Anterior cingulate cortex (tissue), 58 donors: ENCODE measurements around the gene NYNRIN.
A peak's percentile ranks its signal among the peaks of the same experiment; 100 is the strongest.
"Not testable (repeated sequence)": the region's sequence is repeated elsewhere in the genome, so short reads cannot be mapped to it uniquely, and the experiment has no call there.

Experiments used
- DNase-seq, 58 donors: peaks; one replicate each; lab custom pipeline; 2025; lab: John Stamatoyannopoulos, UW

NYNRIN gene

GRCh38 chr14:24398653-24399446 is at the start of gene NYNRIN:
TSS of gene NYNRIN (plus strand) at chr14:24399003. CDS start at chr14:24399247, 244 bp downstream.
- DNase-seq: peak in 16 of 58 donors; percentile 5 to 59 (median 18)

- no peak for DNase-seq
These were observed 49.1 kb upstream of the NYNRIN start for GRCh38 chr14:24349742-24350141.

- DNase-seq: no peak
These were observed 47.3 kb upstream of the NYNRIN start for GRCh38 chr14:24351517-24351916.

GRCh38 chr14:24353559-24354481 is 45.0 kb upstream of the NYNRIN start:
- no peak for DNase-seq

GRCh38 chr14:24354482-24354825 is 44.3 kb upstream of the NYNRIN start:
- not testable (repeated sequence) for DNase-seq

- DNase-seq: no peak
These were observed 43.8 kb upstream of the NYNRIN start for GRCh38 chr14:24355009-24355408.

- no peak for DNase-seq
These were observed 42.6 kb upstream of the NYNRIN start for GRCh38 chr14:24356208-24356607.

GRCh38 chr14:24360281-24360680 is 38.5 kb upstream of the NYNRIN start:
- DNase-seq: no peak

- no peak for DNase-seq
These were observed 37.5 kb upstream of the NYNRIN start for GRCh38 chr14:24361326-24361725.

GRCh38 chr14:24362241-24362960 is 36.4 kb upstream of the NYNRIN start:
- DNase-seq: no peak

GRCh38 chr14:24363401-24363800 is 35.4 kb upstream of the NYNRIN start:
- DNase-seq: no peak

GRCh38 chr14:24364841-24365240 is 34.0 kb upstream of the NYNRIN start:
- DNase-seq: no peak

- DNase-seq: peak in 41 of 58 donors; percentile 5 to 57 (median 24)
These were observed 33.0 kb upstream of the NYNRIN start for GRCh38 chr14:24365600-24366412.

GRCh38 chr14:24366413-24366720 is 32.4 kb upstream of the NYNRIN start:
- DNase-seq: no peak

- peak in 45 of 58 donors; percentile 12 to 65 (median 36) for DNase-seq
These were observed 31.9 kb upstream of the NYNRIN start for GRCh38 chr14:24366721-24367513.

- peak in 35 of 58 donors; percentile 8 to 59 (median 30) for DNase-seq
These were observed 31.1 kb upstream of the NYNRIN start, which contains the start of gene NFATC4 for GRCh38 chr14:24367514-24368211. TSS of gene NFATC4 (plus strand) at chr14:24368184. CDS start at chr14:24368341, 157 bp downstream.

- DNase-seq: peak in 1 of 58 donors; percentile 67
These were observed 30.6 kb upstream of the NYNRIN start for GRCh38 chr14:24368212-24368561.

GRCh38 chr14:24368562-24369252 is 30.1 kb upstream of the NYNRIN start:
- DNase-seq: peak in 43 of 58 donors; percentile 7 to 75 (median 32)
